Measurements from ENCODE around the gene SLC20A1.

SLC20A1 gene

GRCh38 chr2:112712465-112712864, 66.7 kb downstream of the SLC20A1 start:
- DNase-seq: no peak

- no peak for DNase-seq
Observed at GRCh38 chr2:112712903-112713584, 67.3 kb downstream of the SLC20A1 start.
